ENCODE data around the gene MBNL1. TPM values are rescaled to one million over a fixed set of nuclear protein-coding genes. Genes with fewer than 3 reads are reported as not detected.

The MBNL1 gene
- polyA plus RNA-seq, 3 donors = 190 to 204 (median 191) TPM

- H3K4me3 Mint-ChIP-seq = no peak overlapping the region
- peaks cover 98% of the 10 kb centered on the region for H4K20me1 ChIP-seq (ENCODE audit: insufficient read depth, low read length)
- H3K27me3 ChIP-seq (ENCODE audit: control insufficient read depth in 2 of 2, insufficient read depth in 2 of 2, low read length in 2 of 2) = no peaks in the 10 kb centered on the region
- no peaks in the 10 kb centered on the region for H3K27me3 Mint-ChIP-seq (ENCODE audit: low read depth in 3 of 3)
- peaks cover 37 to 58% of the 10 kb centered on the region in 2 donors for H3K4me1 ChIP-seq (ENCODE audit: control insufficient read depth in 1 of 2, insufficient read depth in 2 of 2, low read length in 2 of 2)
- H3K27ac ChIP-seq (ENCODE audit: low read depth in 1 of 2, low read length in 2 of 2) = peak overlapping the region in 1 of 2 donors; percentile 60
- no peaks in the 10 kb centered on the region for H3K9me3 Mint-ChIP-seq
- H3K9ac ChIP-seq (ENCODE audit: insufficient read depth, low read length, poor library complexity, severe bottlenecking) = no peak overlapping the region
- H2AFZ ChIP-seq (ENCODE audit: insufficient read depth, low read depth, low read length, poor library complexity, severe bottlenecking) = no peak overlapping the region
- no peak for DNase-seq
- H3K79me2 ChIP-seq (ENCODE audit: insufficient read depth, low read length) = peaks cover 100% of the 10 kb centered on the region
- no peaks in the 10 kb centered on the region for H3K9me3 ChIP-seq (replicated peaks in 1 of 2; ENCODE audit: control insufficient read depth in 1 of 2, insufficient read depth in 1 of 2, low read length in 2 of 2)
- H3K4me1 Mint-ChIP-seq = peaks cover 60% of the 10 kb centered on the region
- H3K36me3 ChIP-seq (replicated peaks in 1 of 2; ENCODE audit: control insufficient read depth in 1 of 2, insufficient read depth in 2 of 2, low read length in 2 of 2) = peaks cover 3 to 9% of the 10 kb centered on the region in 2 donors
- TF ChIP-seq, protein P1, sequence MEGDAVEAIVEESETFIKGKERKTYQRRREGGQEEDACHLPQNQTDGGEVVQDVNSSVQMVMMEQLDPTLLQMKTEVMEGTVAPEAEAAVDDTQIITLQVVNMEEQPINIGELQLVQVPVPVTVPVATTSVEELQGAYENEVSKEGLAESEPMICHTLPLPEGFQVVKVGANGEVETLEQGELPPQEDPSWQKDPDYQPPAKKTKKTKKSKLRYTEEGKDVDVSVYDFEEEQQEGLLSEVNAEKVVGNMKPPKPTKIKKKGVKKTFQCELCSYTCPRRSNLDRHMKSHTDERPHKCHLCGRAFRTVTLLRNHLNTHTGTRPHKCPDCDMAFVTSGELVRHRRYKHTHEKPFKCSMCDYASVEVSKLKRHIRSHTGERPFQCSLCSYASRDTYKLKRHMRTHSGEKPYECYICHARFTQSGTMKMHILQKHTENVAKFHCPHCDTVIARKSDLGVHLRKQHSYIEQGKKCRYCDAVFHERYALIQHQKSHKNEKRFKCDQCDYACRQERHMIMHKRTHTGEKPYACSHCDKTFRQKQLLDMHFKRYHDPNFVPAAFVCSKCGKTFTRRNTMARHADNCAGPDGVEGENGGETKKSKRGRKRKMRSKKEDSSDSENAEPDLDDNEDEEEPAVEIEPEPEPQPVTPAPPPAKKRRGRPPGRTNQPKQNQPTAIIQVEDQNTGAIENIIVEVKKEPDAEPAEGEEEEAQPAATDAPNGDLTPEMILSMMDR (IDR thresholded peaks at IDR 0.05) = no peak
- no CpG with 5 or more reads among the region's 2 CpGs for WGBS (ENCODE audit: insufficient coverage)
- intact Hi-C loops (cut with micrococcal nuclease) = loop anchor here in 1 of 2 donors (5.0 kb wide), 1 partner anchor 35 kb away; no protein-coding TSS in a partner anchor
- H3K4me2 ChIP-seq (replicated peaks; ENCODE audit: extremely low read depth, low read length, poor library complexity, severe bottlenecking) = no peak overlapping the region
- H3K36me3 Mint-ChIP-seq = peaks cover 12 to 17% of the 10 kb centered on the region in 2 donors
- H3K27ac Mint-ChIP-seq = peak overlapping the region in 4 of 7 donors; percentile 39 to 71 (median 52)
- H3K4me3 ChIP-seq (replicated peaks in 1 of 3; ENCODE audit: low read depth in 2 of 3, low read length in 3 of 3) = no peak overlapping the region
Observed at GRCh38 chr3:152321955-152322377, 53.2 kb downstream of the MBNL1 start.

DNA sequence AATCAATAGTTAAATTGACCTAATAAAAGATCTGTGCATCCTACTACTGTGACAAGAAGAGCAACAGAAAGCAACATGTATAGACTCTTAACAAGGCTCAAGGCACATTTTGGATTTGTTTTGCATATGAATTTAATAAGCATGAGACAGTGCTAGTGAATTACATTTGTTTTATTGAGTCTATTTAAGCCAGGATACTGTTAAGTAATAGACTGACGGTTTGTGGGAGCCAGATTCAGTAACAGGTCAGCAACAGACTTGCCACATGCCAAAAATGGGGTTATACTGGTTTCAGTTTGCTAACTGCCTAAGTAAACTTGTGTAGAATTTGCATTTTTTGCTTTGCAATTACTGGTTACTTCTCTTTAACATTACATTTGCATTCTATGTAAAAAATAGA is 54.0 kb downstream of the MBNL1 start:
- Histone ChIP-seq H3K27me3 (ENCODE audit: control insufficient read depth in 2 of 2, insufficient read depth in 2 of 2, low read length in 2 of 2) (no peaks in the 10 kb centered on the region), H3K4me3 (replicated peaks in 1 of 3; ENCODE audit: low read depth in 2 of 3, low read length in 3 of 3) (no peak overlapping the region), H3K79me2 (ENCODE audit: insufficient read depth, low read length) (peaks cover 100% of the 10 kb centered on the region), H3K27ac (ENCODE audit: low read depth in 1 of 2, low read length in 2 of 2) (peak overlapping the region in 1 of 2 donors; percentile 56), H3K4me2 (replicated peaks; ENCODE audit: extremely low read depth, low read length, poor library complexity, severe bottlenecking) (peak overlapping the region; percentile 22), H3K9ac (ENCODE audit: insufficient read depth, low read length, poor library complexity, severe bottlenecking) (no peak overlapping the region), H3K36me3 (replicated peaks in 1 of 2; ENCODE audit: control insufficient read depth in 1 of 2, insufficient read depth in 2 of 2, low read length in 2 of 2) (peaks cover 3 to 9% of the 10 kb centered on the region in 2 donors), H3K9me3 (replicated peaks in 1 of 2; ENCODE audit: control insufficient read depth in 1 of 2, insufficient read depth in 1 of 2, low read length in 2 of 2) (no peaks in the 10 kb centered on the region), H2AFZ (ENCODE audit: insufficient read depth, low read depth, low read length, poor library complexity, severe bottlenecking) (no peak overlapping the region), H4K20me1 (ENCODE audit: insufficient read depth, low read length) (peaks cover 98% of the 10 kb centered on the region), H3K4me1 (ENCODE audit: control insufficient read depth in 1 of 2, insufficient read depth in 2 of 2, low read length in 2 of 2) (peaks cover 33 to 57% of the 10 kb centered on the region in 2 donors)
- WGBS (ENCODE audit: insufficient coverage) = no CpG with 5 or more reads among the region's 1 CpG
- Mint-ChIP-seq H3K9me3 (no peaks in the 10 kb centered on the region), H3K36me3 (peaks cover 12 to 17% of the 10 kb centered on the region in 2 donors), H3K27ac (peak overlapping the region in 6 of 7 donors; percentile 10 to 69 (median 40)), H3K27me3 (ENCODE audit: low read depth in 3 of 3) (no peaks in the 10 kb centered on the region), H3K4me3 (no peak overlapping the region), H3K4me1 (peaks cover 62% of the 10 kb centered on the region)
- intact Hi-C loops (cut with micrococcal nuclease) = loop anchor here in 1 of 2 donors (5.0 kb wide), 1 partner anchor 35 kb away; no protein-coding TSS in a partner anchor
- TF ChIP-seq, protein P1 (IDR thresholded peaks at IDR 0.05) = no peak
- peak in 2 of 3 donors; percentile 13 to 19 for DNase-seq
